LNCAP (cell line): ENCODE measurements around the gene SLC35C1.

ENCODE experiments used
- CTCF ChIP-seq: fragments of 450-650 bp; IDR thresholded peaks from 2 replicates; pipeline ENCODE4 v1.5.1; 2017; ENCODE audit warnings: mild to moderate bottlenecking

Gene SLC35C1

GRCh38 chr11:45815747-45816146 is 10.8 kb downstream of the SLC35C1 start:
- TF ChIP-seq CTCF, result no peak

- no peak for TF ChIP-seq CTCF
Observed at GRCh38 chr11:45816614-45817013, 11.7 kb downstream of the SLC35C1 start.

GRCh38 chr11:45817191-45817590 is 12.2 kb downstream of the SLC35C1 start:
- TF ChIP-seq CTCF, result no peak

- no peak for TF ChIP-seq CTCF
Observed at GRCh38 chr11:45818961-45819605, 14.1 kb downstream of the SLC35C1 start.

GRCh38 chr11:45820211-45820857 is 15.4 kb downstream of the SLC35C1 start:
- TF ChIP-seq CTCF, result no peak

- TF ChIP-seq CTCF, result no peak
Observed at GRCh38 chr11:45827123-45827522, 22.2 kb downstream of the SLC35C1 start.

- TF ChIP-seq CTCF, result no peak
Observed at GRCh38 chr11:45828996-45829395, 24.0 kb downstream of the SLC35C1 start.

- TF ChIP-seq CTCF, result no peak
Observed at GRCh38 chr11:45830596-45830995, 25.6 kb downstream of the SLC35C1 start.
